DND-41 (cell line): ENCODE measurements around the gene AFF1.

Experiments
- ATAC-seq: fragments of 200-7000 bp; cut with Tn5 transposase; 3 replicates; pipeline ENCODE4 v1.9.1; 2021; ENCODE audit warnings: low read depth; ENCODE audit not compliant: insufficient read depth
- DNase-seq: peaks from one replicate; pipeline ENCODE4 v3.0.0-alpha.2; 2020
- H2AFZ ChIP-seq: 2 replicates; pipeline ENCODE4 v1.6.0; 2012; ENCODE audit warnings: low read depth, low read length
- H3K27ac ChIP-seq: 2 replicates; pipeline ENCODE4 v1.5.1; 2012; ENCODE audit warnings: low read length, inconsistent platforms
- H3K27me3 ChIP-seq: fragments of 200-600 bp; sonication (generic); 2 replicates; pipeline ENCODE4 v1.6.0; 2012; ENCODE audit warnings: low read length, mild to moderate bottlenecking, inconsistent platforms; ENCODE audit not compliant: insufficient read depth, poor library complexity
- H3K36me3 ChIP-seq: 2 replicates; pipeline ENCODE4 v1.5.1; 2012; ENCODE audit warnings: low read length, inconsistent platforms; ENCODE audit not compliant: insufficient read depth
- H3K4me1 ChIP-seq: 2 replicates; pipeline ENCODE4 v1.5.1; 2012; ENCODE audit warnings: mild to moderate bottlenecking, low read length; ENCODE audit not compliant: insufficient read depth
- H3K4me2 ChIP-seq: 2 replicates; pipeline ENCODE4 v1.6.0; 2012; ENCODE audit warnings: mild to moderate bottlenecking, moderate library complexity, low read length, inconsistent platforms; ENCODE audit not compliant: insufficient read depth
- H3K4me3 ChIP-seq, 2 experiments: fragments of 200-600 bp in 1 of 2; shearing (Covaris generic) in 1 of 2; 2 replicates each; pipeline ENCODE4 v1.5.1; 2012 to 2016; ENCODE audit warnings: inconsistent platforms in 2 of 2, low read length in 2 of 2, mild to moderate bottlenecking in 2 of 2, low read depth in 1 of 2, moderate library complexity in 1 of 2
- H3K79me2 ChIP-seq: 2 replicates; pipeline ENCODE4 v1.6.0; 2012; ENCODE audit warnings: low read length, inconsistent platforms; ENCODE audit not compliant: insufficient read depth
- H3K9ac ChIP-seq: 2 replicates; pipeline ENCODE4 v1.6.0; 2012; ENCODE audit warnings: low read depth, mild to moderate bottlenecking, inconsistent platforms, low read length, moderate library complexity
- H3K9me3 ChIP-seq: 2 replicates; pipeline ENCODE4 v1.5.1; 2012; ENCODE audit warnings: low read length, moderate library complexity, mild to moderate bottlenecking, inconsistent platforms; ENCODE audit not compliant: insufficient read depth, severe bottlenecking
- H4K20me1 ChIP-seq: 2 replicates; pipeline ENCODE4 v1.6.0; 2012; ENCODE audit warnings: low read length; ENCODE audit not compliant: insufficient read depth
- CTCF ChIP-seq: IDR thresholded peaks from 2 replicates; pipeline ENCODE4 v1.5.1; 2012; ENCODE audit warnings: borderline replicate concordance, low read length, moderate library complexity, mild to moderate bottlenecking; ENCODE audit not compliant: poor library complexity, severe bottlenecking; ENCODE audit errors: extremely low read depth
- EZH2 ChIP-seq: IDR thresholded peaks from 3 replicates; pipeline ENCODE4 v1.6.1; 2012; ENCODE audit warnings: borderline replicate concordance, low read depth, mild to moderate bottlenecking, moderate library complexity, low read length, inconsistent platforms; ENCODE audit not compliant: severe bottlenecking

Gene AFF1

GRCh38 chr4:87180767-87181166 lies 246.0 kb downstream of the AFF1 start:
- TF ChIP-seq EZH2 (no peak), CTCF (no peak)
- H2AFZ ChIP-seq, result no peak overlapping the region
- no peaks in the 10 kb centered on the region for H3K4me1 ChIP-seq
- no peak for ATAC-seq
- no peaks in the 10 kb centered on the region for H3K27me3 ChIP-seq
- peaks cover 5% of the 10 kb centered on the region; the same call in 1 of the 2 replicates for H3K36me3 ChIP-seq
- no peak overlapping the region for H3K4me2 ChIP-seq
- no peaks in the 10 kb centered on the region for H3K9me3 ChIP-seq
- no peaks in the 10 kb centered on the region for H3K79me2 ChIP-seq
- no peak overlapping the region for H3K27ac ChIP-seq
- H3K4me3 ChIP-seq, result no peak overlapping the region
- H3K9ac ChIP-seq, result no peak overlapping the region
- DNase-seq, result no peak
- no peaks in the 10 kb centered on the region for H4K20me1 ChIP-seq

GRCh38 chr4:87185146-87185870 lies 250.5 kb downstream of the AFF1 start:
- TF ChIP-seq CTCF (no peak), EZH2 (no peak)
- DNase-seq, result no peak

GRCh38 chr4:87188048-87188447 lies 253.2 kb downstream of the AFF1 start:
- Histone ChIP-seq H4K20me1 (no peaks in the 10 kb centered on the region), H2AFZ (no peak overlapping the region), H3K79me2 (peaks cover 4% of the 10 kb centered on the region; the same call in 1 of the 2 replicates), H3K4me1 (no peaks in the 10 kb centered on the region), H3K4me2 (no peak overlapping the region), H3K9me3 (no peaks in the 10 kb centered on the region), H3K4me3 (no peak overlapping the region), H3K36me3 (no peaks in the 10 kb centered on the region), H3K27ac (no peak overlapping the region), H3K9ac (no peak overlapping the region), H3K27me3 (no peaks in the 10 kb centered on the region)
- ATAC-seq (no peak), DNase-seq (no peak)
- TF ChIP-seq CTCF, result no peak
- no peak for TF ChIP-seq EZH2

More at GRCh38 chr4:87185146-87185870, 250.5 kb downstream of the AFF1 start:
- no peak overlapping the region for H3K4me2 ChIP-seq
- H3K36me3 ChIP-seq, result no peaks in the 10 kb centered on the region
- no peak overlapping the region for H3K9ac ChIP-seq
- ATAC-seq, result no peak
- peaks cover 4% of the 10 kb centered on the region; the same call in 1 of the 2 replicates for H3K79me2 ChIP-seq
- no peaks in the 10 kb centered on the region for H3K9me3 ChIP-seq
- H3K4me3 ChIP-seq, result no peak overlapping the region
- no peaks in the 10 kb centered on the region for H3K4me1 ChIP-seq
- H4K20me1 ChIP-seq, result no peaks in the 10 kb centered on the region
- no peaks in the 10 kb centered on the region for H3K27me3 ChIP-seq
- H3K27ac ChIP-seq, result no peak overlapping the region
- H2AFZ ChIP-seq, result no peak overlapping the region
